Left hindlimb (tissue), 1 donor: ENCODE data around the gene DLG1.
A peak's percentile ranks its signal among the peaks of the same experiment; 100 is the strongest.
"Not testable (repeated sequence)": the region's sequence is repeated elsewhere in the genome, so short reads cannot be mapped to it uniquely, and the experiment has no call there.

ENCODE experiments used
- DNase-seq: peaks from one replicate; pipeline ENCODE4 v3.0.0-alpha.2; 2018

Gene DLG1

GRCh38 chr3:197080344-197080743 lies 218.1 kb downstream of the DLG1 start:
- no peak for DNase-seq

- DNase-seq: no peak
Observed at GRCh38 chr3:197076415-197076814, 222.0 kb downstream of the DLG1 start.

- no peak for DNase-seq
Observed at GRCh38 chr3:197068077-197068476, 230.3 kb downstream of the DLG1 start.

GRCh38 chr3:197064771-197065170 lies 233.6 kb downstream of the DLG1 start:
- DNase-seq: no peak

- DNase-seq: no peak
Observed at GRCh38 chr3:197062446-197062845, 236.0 kb downstream of the DLG1 start.

GRCh38 chr3:197051637-197052036 lies 246.8 kb downstream of the DLG1 start:
- not testable (repeated sequence) for DNase-seq

- no peak for DNase-seq
Observed at GRCh38 chr3:197050511-197050910, 247.9 kb downstream of the DLG1 start.

- no peak for DNase-seq
Observed at GRCh38 chr3:197042539-197042938, 255.9 kb downstream of the DLG1 start.

- no peak for DNase-seq
Observed at GRCh38 chr3:197041875-197042488, 256.4 kb downstream of the DLG1 start.

- no peak for DNase-seq
Observed at GRCh38 chr3:197040658-197041057, 257.8 kb downstream of the DLG1 start.

- DNase-seq: no peak
Observed at GRCh38 chr3:197038679-197039462, 259.5 kb downstream of the DLG1 start.

- no peak for DNase-seq
Observed at GRCh38 chr3:197035577-197035976, 262.8 kb downstream of the DLG1 start.

GRCh38 chr3:197034778-197035177 lies 263.6 kb downstream of the DLG1 start:
- DNase-seq: not testable (repeated sequence)

- not testable (repeated sequence) for DNase-seq
Observed at GRCh38 chr3:197033764-197034163, 264.6 kb downstream of the DLG1 start.

GRCh38 chr3:197031315-197032285 lies 266.8 kb downstream of the DLG1 start:
- DNase-seq: no peak

GRCh38 chr3:197030379-197031314 lies 267.8 kb downstream of the DLG1 start:
- DNase-seq: no peak

- DNase-seq: peak; percentile 76
Observed at GRCh38 chr3:197029511-197030167, 268.8 kb downstream of the DLG1 start, which contains the start of gene MELTF. MELTF (minus strand) TSS chr3:197029817; CDS start chr3:197029702, 115 bp downstream.

GRCh38 chr3:197028728-197029510 lies 269.5 kb downstream of the DLG1 start:
- DNase-seq: no peak

GRCh38 chr3:197027896-197028727 lies 270.3 kb downstream of the DLG1 start:
- peak; percentile 46 for DNase-seq
